ENCODE measurements around the gene NHLRC4. TPM values are rescaled to one million over a fixed set of nuclear protein-coding genes. Genes with fewer than 3 reads are reported as not detected.

Gene NHLRC4
- total and polyA plus RNA-seq, 9 of the 15 experiments (the other 6 are each of a cell fraction or from before 2014, with no cell fraction given): 0.24 to 3.7 (median 1.3) TPM; not detected in 2

DNA sequence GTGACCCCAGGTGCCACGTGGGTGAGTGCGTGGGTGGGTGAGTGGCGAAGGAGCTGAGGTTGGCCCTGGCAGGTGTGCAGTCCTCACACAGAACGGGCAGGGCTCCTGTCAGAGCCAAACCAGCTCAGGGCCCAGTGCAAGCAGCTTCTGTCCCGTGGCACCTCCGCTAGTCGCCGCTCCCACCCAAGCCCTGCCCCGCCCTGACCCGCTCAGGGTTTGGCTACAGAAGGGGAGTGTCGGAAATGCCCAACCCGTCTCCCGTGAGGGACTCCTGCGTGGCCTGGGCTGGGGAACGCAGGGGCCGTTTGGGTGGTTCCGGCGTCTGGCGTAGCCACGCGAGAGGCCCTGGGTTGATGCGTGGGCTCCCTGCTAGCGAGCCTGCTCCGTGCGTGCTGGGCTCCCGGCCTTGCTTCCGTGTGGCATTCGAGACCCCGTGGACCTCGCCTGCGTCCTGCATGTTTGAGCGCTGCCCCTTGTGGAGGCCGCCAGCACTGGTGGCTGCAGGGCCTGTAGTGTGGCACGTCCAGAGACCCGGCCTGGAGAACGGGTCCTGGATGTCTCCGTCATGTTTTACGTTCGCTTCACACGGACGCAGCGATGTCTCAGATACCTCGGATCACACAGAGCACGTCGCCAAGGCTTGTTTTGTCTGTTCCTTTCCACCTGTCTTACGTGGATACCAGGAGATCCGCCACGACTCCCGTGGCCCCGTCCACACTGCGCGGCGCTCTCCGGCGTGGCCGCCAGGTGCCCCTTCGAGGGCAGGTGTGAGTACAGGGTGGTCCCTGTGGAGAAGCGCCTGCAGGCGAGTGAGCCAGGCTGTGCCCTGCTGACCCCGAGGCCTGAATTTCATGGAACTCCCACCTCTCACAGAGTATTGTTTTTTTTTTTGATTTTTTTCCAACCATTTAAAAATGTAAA, 29.1 kb upstream of the NHLRC4 start:
- Histone ChIP-seq H4K20me1 (replicated peaks; ENCODE audit: control insufficient read depth, insufficient read depth, low read length) (peaks cover 4% of the 10 kb centered on the region; the same call in 1 of the 2 replicates), H3K79me2 (ENCODE audit: control insufficient read depth, insufficient read depth, low read length) (peaks cover 97% of the 10 kb centered on the region)
- no peak for ATAC-seq
- TF ChIP-seq HNRNPL (IDR thresholded peaks at IDR 0.05; ENCODE audit: low read depth, low read length) (no peak), ERF (CRISPR knock-in tag; IDR thresholded peaks at IDR 0.05) (no peak), HLTF (IDR thresholded peaks at IDR 0.05) (no peak), TCF7L2 (IDR thresholded peaks at IDR 0.05; ENCODE audit: low read depth, low read length) (no peak), BDP1 (IDR thresholded peaks at IDR 0.05; ENCODE audit: insufficient read depth, insufficient read length) (no peak), POU5F1 (IDR thresholded peaks at IDR 0.05; ENCODE audit: borderline replicate concordance, low read depth, low read length, partially characterized antibody) (no peak), TAF1 (IDR thresholded peaks at IDR 0.05; ENCODE audit: control insufficient read depth, extremely low read depth, insufficient read depth, low read length, severe bottlenecking) (no peak), ZC3H4 (CRISPR knock-in tag; IDR thresholded peaks at IDR 0.05; ENCODE audit: borderline replicate concordance) (no peak), POLR2G (IDR thresholded peaks at IDR 0.05; ENCODE audit: low read depth, low read length) (peak; percentile 51; the same call in 1 of the 2 replicates)
- TF ChIP-seq, protein P1, sequence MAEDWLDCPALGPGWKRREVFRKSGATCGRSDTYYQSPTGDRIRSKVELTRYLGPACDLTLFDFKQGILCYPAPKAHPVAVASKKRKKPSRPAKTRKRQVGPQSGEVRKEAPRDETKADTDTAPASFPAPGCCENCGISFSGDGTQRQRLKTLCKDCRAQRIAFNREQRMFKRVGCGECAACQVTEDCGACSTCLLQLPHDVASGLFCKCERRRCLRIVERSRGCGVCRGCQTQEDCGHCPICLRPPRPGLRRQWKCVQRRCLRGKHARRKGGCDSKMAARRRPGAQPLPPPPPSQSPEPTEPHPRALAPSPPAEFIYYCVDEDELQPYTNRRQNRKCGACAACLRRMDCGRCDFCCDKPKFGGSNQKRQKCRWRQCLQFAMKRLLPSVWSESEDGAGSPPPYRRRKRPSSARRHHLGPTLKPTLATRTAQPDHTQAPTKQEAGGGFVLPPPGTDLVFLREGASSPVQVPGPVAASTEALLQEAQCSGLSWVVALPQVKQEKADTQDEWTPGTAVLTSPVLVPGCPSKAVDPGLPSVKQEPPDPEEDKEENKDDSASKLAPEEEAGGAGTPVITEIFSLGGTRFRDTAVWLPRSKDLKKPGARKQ (CRISPR knock-in tag; IDR thresholded peaks at IDR 0.05): no peak
- TF ChIP-seq, protein P2, sequence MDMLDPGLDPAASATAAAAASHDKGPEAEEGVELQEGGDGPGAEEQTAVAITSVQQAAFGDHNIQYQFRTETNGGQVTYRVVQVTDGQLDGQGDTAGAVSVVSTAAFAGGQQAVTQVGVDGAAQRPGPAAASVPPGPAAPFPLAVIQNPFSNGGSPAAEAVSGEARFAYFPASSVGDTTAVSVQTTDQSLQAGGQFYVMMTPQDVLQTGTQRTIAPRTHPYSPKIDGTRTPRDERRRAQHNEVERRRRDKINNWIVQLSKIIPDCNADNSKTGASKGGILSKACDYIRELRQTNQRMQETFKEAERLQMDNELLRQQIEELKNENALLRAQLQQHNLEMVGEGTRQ (CRISPR knock-in tag; IDR thresholded peaks at IDR 0.05): no peak
- TF ChIP-seq, protein P3, sequence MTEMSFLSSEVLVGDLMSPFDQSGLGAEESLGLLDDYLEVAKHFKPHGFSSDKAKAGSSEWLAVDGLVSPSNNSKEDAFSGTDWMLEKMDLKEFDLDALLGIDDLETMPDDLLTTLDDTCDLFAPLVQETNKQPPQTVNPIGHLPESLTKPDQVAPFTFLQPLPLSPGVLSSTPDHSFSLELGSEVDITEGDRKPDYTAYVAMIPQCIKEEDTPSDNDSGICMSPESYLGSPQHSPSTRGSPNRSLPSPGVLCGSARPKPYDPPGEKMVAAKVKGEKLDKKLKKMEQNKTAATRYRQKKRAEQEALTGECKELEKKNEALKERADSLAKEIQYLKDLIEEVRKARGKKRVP (CRISPR knock-in tag; IDR thresholded peaks at IDR 0.05): no peak
- TF ChIP-seq, protein P4, sequence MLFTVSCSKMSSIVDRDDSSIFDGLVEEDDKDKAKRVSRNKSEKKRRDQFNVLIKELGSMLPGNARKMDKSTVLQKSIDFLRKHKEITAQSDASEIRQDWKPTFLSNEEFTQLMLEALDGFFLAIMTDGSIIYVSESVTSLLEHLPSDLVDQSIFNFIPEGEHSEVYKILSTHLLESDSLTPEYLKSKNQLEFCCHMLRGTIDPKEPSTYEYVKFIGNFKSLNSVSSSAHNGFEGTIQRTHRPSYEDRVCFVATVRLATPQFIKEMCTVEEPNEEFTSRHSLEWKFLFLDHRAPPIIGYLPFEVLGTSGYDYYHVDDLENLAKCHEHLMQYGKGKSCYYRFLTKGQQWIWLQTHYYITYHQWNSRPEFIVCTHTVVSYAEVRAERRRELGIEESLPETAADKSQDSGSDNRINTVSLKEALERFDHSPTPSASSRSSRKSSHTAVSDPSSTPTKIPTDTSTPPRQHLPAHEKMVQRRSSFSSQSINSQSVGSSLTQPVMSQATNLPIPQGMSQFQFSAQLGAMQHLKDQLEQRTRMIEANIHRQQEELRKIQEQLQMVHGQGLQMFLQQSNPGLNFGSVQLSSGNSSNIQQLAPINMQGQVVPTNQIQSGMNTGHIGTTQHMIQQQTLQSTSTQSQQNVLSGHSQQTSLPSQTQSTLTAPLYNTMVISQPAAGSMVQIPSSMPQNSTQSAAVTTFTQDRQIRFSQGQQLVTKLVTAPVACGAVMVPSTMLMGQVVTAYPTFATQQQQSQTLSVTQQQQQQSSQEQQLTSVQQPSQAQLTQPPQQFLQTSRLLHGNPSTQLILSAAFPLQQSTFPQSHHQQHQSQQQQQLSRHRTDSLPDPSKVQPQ (CRISPR knock-in tag; IDR thresholded peaks at IDR 0.05; ENCODE audit: borderline replicate concordance): no peak

More for the DNA sequence above, 29.1 kb upstream of the NHLRC4 start:
- in situ Hi-C loops (cut with MboI) (no loop called here), intact Hi-C loops (cut with micrococcal nuclease) (no loop called here)
- no peaks in the 10 kb centered on the region for H3K27me3 ChIP-seq (ENCODE audit: control insufficient read depth in 2 of 2, insufficient read depth in 2 of 2, low read length in 2 of 2)
- CTCF ChIA-PET (ENCODE audit: low intra/inter-chr PET ratio): no interaction called here
- peaks cover 2 to 80% of the 10 kb centered on the region in 2 experiments; a peak in 3 of 5 replicates for H3K4me1 ChIP-seq (replicated peaks in 1 of 2; ENCODE audit: control insufficient read depth in 2 of 2, insufficient read depth in 2 of 2, low read length in 2 of 2)
- H3K9me3 ChIP-seq (replicated peaks; ENCODE audit: control insufficient read depth, insufficient read depth, low read depth, low read length): no peaks in the 10 kb centered on the region
- no peak overlapping the region for H3K4me2 ChIP-seq (ENCODE audit: insufficient read depth, low read length)
- H3K9me1 ChIP-seq (ENCODE audit: control insufficient read depth, insufficient read depth, low read length): peaks cover 7% of the 10 kb centered on the region
- WGBS (ENCODE audit: insufficient coverage, low coverage, missing lambda C conversion rate): 96% methylated on average over 38 of the region's 60 CpGs
- BruUV-seq (replicated peaks): no TSS peak
- FAIRE-seq: no peak
- peaks cover 71% of the 10 kb centered on the region; the same call in 1 of the 3 replicates for H3K36me3 ChIP-seq (ENCODE audit: control insufficient read depth, insufficient read depth, low read length)
- no peak for DNase-seq (ENCODE audit: extremely low read depth in 1 of 4, low spot score in 3 of 4)
- no peak overlapping the region for H3K27ac ChIP-seq (ENCODE audit: extremely low read depth, low read depth, low read length)
- POLR2A ChIA-PET: interaction anchor here (1.0 to 1.1 kb wide), 2 partner anchors 10 to 16 kb away, joined by 4 to 5 read pairs; partner anchors contain the start of gene CAPN15
- no peak overlapping the region for H2AFZ ChIP-seq (ENCODE audit: low read depth, low read length)
- no peak overlapping the region; a peak in 1 of 4 replicates for H3K9ac ChIP-seq (ENCODE audit: insufficient read depth in 1 of 2, low read depth in 2 of 2, low read length in 2 of 2)
- no peak overlapping the region for H3K4me3 ChIP-seq
